SK-N-MC (cell line): ENCODE results near the gene PREP.

Experiments used
- EZH2 ChIP-seq: fragments of 200-600 bp; sonication (generic); IDR thresholded peaks from one replicate; pipeline ENCODE4 v1.6.1; 2017; ENCODE audit warnings: antibody characterized with exemption
- FOXP2 ChIP-seq: optimal IDR thresholded peaks from 2 replicates; pipeline ENCODE3; 2011; ENCODE audit warnings: mild to moderate bottlenecking, moderate library complexity; ENCODE audit not compliant: insufficient read depth; ENCODE audit errors: extremely low read length, control extremely low read depth
- POLR2AphosphoS5 ChIP-seq: IDR thresholded peaks from 2 replicates; pipeline ENCODE4 v1.6.1; 2012; ENCODE audit warnings: mild to moderate bottlenecking, low read depth, low read length, borderline replicate concordance

GRCh38 chr6:105401247-105402089 is 1.4 kb downstream of the PREP start:
- no peak for TF ChIP-seq POLR2AphosphoS5
- no peak for TF ChIP-seq EZH2
- no peak for TF ChIP-seq FOXP2
